DMS 273 (cell line): ENCODE measurements around the gene SGCE.
"Not testable (repeated sequence)": the region's sequence is repeated elsewhere in the genome, so short reads cannot be mapped to it uniquely, and the experiment has no call there.

Experiments used
- DNase-seq: peaks from one replicate; lab custom pipeline; 2025; ENCODE audit not compliant: unreplicated experiment; lab: John Stamatoyannopoulos, UW

Gene SGCE, protein sequence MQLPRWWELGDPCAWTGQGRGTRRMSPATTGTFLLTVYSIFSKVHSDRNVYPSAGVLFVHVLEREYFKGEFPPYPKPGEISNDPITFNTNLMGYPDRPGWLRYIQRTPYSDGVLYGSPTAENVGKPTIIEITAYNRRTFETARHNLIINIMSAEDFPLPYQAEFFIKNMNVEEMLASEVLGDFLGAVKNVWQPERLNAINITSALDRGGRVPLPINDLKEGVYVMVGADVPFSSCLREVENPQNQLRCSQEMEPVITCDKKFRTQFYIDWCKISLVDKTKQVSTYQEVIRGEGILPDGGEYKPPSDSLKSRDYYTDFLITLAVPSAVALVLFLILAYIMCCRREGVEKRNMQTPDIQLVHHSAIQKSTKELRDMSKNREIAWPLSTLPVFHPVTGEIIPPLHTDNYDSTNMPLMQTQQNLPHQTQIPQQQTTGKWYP

DNA sequence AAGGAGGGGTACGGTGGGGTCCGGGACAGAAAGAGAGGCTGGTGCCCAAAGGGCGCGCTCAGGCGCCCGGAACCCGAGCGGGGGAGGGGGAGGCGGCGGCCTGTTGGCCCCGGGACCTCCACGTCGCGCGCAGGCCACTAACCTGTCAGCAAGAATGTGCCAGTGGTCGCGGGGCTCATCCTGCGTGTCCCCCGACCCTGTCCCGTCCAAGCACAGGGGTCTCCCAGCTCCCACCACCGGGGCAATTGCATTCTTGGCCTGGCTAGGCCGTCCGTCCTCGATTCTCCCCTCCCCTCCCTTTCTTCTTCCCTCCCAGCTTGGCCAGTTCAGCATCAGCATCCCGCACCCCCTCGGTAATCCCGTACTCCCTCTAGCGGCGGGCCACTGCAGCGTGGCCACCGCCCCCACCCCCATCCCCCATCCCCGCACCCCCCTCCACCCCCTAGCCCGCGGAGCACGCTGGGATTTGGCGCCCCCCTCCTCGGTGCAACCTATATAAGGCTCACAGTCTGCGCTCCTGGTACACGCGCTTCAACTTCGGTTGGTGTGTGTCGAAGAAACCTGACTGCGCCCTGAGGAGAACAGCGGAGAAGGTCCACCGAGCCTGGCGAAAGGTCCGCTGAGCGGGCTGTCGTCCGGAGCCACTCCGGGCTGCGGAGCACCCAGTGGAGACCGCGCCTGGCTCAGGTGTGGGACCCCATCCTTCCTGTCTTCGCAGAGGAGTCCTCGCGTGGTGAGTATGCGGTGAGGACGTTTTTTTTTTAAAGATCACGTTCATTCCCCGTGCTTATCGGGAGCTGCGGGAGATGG, at the start of gene SGCE:
Gene SGCE, minus strand, starts transcription at position 286 of the 810 bp plus-strand sequence. Its CDS starts 35 bp downstream, at position 251.
- DNase-seq: peak; percentile 94

DNA sequence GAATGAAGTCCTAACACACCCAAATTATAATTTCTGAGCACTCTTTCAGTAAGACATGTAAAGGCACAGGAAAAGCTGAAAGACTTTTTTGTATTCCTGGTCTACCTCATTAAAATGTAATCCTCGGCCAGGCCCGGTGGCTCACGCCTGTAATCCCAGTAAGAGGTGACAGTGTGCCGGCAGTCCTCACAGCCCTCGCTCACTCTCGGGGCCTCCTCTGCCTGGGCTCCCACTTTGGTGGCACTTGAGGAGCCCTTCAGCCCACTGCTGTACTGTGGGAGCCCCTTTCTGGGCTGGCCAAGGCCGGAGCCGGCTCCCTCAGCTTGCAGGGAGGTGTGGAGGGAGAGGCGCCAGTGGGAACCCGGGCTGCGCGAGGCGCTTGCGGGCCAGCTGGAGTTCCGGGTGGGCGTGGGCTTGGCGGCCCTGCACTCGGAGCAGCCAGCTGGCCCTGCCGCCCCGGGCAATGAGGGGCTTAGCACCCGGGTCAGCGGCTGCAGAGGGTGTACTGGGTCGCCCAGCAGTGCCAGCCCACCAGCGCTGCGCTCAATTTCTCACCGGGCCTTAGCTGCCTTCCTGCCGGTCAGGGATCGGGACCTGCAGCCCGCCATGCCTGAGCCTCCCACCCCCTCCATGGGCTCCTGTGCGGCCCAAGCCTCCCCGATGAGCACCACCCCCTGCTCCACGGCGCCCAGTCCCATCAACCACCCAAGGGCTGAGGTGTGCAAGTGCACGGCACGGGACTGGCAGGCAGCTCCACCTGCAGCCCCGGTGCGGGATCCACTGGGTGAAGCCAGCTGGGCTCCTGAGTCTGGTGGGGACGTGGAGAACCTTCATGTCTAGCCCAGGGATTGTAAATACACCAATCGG, 49.5 kb upstream of the SGCE start:
- DNase-seq: not testable (repeated sequence)

DNA sequence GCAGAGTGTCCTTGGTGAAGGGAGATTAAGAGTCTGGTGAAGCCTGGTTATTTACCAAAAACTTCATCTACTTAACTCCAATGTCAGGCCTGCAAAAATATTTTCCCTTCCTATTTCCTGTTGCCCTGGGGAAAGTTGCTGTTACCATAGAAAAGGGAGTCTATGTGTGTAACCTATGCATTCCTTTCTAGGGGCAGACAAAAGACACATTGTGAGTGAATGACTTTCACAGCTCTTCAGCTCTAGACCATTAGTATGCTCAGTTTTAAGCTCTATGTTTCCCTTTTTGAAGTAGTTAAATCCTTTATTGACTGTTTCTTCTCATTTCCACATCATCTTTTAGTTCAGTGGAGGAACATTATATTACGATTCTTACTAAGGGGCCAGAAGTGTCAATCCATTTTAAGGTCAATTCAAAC, 45.6 kb upstream of the SGCE start:
- no peak for DNase-seq

DNA sequence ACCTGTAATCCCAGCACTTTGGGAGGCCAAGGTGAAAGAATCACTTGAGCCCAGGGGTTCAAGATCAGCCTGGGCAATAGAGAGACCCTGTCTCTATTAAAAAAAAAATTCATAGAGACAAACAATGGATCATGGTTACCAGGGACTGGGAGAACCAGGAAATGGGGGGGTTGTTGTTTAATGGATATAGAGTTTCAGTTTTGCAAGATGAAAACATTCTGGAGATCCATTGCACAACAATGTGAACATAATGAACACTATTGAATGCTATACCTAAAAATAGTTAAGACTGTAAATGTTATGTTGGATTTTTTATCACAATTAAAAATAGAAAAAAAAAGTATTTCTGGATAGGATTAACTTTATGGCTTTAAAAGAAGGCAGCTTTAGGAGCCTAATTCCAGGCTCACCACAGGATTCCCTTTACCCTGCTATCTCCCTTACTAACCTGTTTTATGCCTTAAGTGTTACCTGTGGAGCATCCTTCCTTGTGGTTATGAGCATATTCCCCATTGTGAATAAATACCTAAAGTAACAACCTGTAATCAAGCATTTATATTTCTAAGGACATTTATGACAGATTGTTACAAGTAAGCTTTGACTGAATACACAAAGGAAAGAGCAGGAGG, 45.1 kb upstream of the SGCE start:
- no peak for DNase-seq

DNA sequence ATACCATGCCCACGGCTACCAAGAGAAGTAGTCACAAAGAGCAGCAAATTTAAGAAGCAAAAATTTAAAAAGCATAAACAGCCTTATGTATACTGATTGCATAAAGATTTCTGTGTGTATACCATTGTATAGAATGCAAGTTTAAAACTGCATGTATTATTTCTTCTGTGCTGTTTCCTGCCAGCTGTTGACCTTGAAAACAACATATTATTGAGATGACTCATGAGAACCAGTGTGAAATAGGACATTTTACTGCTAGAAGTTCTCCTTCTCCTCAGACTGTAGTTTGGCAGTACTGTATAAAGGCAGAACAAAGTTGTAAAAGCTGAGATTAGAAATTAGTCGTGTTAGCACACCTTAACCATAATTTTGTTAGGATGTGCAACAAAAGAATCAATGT, 42.3 kb upstream of the SGCE start:
- DNase-seq: peak; percentile 51

DNA sequence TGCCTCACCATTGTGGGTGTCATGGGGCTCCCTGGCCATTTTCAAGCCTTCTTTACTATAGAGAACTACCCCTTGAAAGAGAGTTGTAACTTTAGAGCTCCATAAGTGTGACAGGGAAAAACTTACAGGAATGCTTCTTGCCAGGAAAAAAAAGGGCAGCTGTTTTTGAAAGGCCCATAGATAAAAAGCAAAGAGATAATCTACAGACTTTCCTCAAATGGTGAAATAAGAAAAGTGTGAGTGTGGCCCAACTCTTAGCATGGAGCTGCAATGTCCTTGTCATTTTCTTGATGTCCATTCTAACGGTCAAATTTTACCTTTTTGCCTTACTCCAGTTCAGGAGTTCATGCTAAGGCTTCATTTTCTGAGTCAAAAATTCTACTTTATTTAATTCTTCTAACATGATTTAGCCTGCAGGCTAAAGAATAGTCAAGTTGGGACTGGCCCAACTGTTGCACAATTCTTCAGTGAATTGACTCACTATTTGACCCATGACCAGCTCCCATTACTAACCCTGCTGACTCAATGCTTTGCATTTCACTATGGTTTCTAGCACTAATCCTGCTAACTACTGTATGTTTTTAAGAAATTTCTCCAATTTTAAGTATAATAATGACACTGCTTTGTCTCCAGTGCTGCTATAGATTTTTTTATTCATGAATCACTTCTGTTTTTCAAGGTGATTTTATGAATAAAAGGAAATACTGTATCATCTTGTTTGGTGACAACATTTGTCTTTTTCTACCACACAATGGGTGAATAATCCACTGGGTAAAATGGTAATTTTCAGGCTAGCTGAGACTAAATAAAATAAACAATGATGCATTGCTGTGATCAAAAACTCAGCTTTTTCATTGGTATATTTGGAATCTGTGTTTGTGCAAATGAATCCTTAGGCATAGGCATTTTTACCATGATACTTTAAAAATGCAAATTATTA, 41.4 kb upstream of the SGCE start:
- DNase-seq: peak; percentile 32

DNA sequence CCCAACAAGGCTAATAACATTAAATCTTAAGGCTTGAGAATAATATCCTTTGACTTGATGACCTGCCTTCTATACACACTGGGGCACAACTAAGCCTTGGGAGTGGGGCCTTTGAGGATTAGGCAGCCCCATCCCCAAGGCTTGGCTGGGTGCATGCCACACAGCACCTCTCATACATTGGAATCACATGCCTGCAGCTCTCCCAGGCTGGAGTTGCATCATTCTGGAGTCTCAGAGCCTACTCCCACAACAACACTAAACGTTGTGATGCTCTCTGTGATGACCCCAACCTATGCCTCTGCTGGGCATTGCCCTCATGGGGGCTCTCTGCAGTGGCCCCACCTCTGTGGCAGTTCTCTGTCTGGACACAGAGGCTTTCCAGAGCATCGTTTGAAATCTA, 31.9 kb upstream of the SGCE start:
- DNase-seq: no peak

DNA sequence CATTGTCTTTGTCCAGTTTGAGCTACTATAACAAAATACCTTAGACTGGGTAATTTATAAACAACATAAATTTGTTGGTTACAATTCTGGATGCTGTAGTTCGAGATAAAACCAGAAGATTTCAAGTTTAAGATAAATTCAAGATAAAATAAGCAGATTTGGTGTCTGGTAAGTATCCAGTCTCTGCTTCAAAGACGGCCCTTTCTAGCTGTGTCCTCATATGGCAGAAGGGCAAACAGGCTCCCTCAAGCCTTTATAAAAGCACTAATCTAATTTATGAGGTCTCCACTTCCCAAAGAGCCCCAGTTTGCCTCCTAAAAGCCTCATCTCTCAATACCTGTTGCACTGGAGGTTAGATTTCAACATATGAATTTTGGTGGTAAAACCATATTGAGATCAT, 31.1 kb upstream of the SGCE start:
- DNase-seq: no peak

DNA sequence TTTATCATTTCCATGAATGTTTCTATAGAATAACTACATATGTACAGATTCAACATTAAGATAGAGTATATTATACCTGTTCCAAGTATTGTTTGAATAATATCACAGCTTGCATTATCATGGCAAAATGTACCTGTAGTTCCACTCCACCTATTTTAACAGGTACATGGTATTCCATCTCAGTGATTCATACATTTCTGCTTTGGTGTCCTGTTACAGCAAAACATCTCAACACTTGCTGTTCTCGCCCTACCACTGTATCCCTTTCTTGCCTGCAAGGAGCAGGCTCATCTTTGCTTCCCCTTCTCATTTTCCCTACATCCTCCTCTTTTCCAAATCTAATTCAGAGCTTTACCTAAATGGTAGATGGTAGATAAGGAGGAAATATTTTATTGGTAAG, 27.1 kb upstream of the SGCE start:
- DNase-seq: no peak

DNA sequence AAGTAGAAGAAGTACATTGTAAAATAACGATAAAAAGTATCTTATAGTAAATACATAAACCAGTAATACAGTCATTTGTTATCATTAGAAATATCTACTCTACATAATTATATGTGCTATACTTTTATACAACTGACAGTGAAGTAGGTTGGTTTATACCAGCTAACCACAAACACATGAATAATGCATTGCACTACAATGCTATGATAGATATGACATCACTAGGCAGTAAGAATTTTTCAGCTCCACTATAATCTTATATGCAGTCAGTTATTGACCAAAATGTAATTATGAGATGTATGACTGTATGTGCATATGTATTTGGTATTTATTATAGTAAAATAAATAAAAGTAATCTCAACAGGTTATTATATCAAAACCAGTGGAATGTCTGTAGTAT, 23.4 kb upstream of the SGCE start:
- no peak for DNase-seq

DNA sequence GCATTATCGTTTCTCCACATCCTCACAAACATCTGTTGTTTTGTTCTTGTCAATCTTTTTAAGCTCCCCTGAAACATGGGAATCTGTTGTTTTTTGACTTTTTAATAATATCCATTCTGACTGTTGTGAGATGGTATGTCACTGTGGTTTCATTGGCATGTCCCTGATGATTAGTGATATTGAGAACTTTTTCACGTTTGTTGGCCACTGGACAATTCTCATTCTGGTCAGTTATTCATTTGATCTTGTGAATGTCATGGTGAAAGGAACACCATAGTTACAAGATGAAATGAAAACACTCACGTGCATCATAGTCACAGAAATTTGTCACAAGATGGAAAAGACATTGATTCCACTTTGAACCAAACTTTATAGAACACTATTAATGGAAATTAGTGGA, 20.5 kb upstream of the SGCE start:
- no peak for DNase-seq

DNA sequence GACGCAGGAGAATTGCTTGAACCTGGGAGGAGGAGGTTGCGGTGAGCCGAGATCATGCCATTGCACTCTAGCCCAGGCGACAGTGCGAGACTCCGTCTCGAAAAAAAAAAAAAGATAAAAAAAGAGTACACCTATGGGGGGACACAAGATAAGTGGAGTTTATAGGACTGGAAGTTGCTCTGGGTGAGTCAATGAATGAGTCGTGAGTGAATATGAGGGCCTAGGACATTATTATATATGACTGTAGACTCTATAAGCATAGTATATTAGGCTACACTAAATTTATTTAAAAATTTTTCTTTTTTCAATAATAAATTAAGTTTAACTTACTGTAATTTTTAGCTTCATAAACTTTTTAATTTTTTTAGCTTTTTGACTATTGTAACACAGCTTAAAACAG, 19.4 kb upstream of the SGCE start:
- DNase-seq: no peak

DNA sequence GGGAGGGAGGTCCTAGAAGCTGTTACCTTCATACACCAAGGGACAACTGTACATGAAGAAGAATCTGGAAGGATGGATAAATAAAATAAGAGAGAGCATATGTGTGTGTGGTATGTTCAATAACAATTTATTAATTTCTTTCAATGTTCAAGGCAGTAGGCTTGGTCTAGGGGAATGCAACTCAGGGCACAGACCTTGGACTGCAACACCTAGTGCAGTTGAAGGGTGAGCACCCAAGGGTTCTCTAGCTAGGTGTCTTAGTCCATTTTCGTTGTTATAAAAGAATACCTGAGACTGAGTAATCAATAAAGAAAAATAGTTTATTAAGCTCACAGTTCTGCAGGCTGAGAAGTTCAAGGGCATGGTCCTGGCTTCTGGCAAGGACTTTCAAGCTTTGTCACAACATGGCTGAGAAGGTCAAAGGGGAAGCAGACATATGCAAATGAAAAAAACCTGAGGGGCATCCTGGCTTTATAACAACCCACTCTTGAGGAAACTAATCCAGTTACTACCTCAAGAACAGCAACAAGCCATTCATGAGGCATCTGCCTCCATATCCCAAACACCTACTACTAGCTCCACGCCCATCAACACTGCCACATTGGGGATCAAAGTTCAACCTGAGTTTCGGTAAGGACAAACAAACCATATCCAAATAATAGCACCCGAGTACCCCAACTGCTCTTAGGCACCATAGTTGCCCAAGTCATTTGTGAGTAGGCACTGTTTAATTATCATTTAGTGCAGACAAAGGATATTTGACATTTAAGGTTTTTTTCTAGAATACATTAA, 15.7 kb upstream of the SGCE start:
- DNase-seq: no peak

DNA sequence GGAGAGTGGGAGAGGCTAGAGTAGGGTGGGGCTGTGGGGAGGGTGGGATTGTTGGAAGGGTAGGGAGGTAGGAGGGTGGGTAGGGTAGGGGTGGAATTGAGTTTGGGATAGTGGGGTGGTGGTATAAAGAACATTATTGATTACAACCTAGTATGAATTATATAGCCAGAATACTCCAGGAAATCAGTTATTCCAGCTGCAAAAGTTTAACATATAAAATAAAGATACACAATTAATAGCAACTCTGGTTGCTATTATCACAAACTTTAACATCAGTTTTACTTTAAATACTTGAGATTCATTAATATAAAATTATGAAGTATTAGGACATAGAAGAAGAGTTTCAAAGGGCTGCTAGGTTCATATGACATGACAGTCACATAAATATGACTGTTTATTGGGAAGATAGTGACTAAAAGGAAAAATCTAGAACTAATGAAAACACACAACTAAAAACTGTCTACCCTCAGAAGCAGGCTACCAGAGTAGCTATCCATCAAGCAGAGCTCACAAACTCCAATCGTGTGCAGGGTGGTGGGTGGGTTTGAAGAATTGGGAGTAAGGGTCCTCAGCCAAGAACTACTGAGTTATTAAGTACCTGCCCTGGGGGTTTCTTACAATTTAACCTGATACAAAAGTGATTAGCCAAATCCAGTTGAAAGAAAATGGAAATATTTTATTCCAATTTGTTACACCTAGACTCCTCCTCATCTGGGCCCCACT, 14.0 kb upstream of the SGCE start:
- DNase-seq: no peak

DNA sequence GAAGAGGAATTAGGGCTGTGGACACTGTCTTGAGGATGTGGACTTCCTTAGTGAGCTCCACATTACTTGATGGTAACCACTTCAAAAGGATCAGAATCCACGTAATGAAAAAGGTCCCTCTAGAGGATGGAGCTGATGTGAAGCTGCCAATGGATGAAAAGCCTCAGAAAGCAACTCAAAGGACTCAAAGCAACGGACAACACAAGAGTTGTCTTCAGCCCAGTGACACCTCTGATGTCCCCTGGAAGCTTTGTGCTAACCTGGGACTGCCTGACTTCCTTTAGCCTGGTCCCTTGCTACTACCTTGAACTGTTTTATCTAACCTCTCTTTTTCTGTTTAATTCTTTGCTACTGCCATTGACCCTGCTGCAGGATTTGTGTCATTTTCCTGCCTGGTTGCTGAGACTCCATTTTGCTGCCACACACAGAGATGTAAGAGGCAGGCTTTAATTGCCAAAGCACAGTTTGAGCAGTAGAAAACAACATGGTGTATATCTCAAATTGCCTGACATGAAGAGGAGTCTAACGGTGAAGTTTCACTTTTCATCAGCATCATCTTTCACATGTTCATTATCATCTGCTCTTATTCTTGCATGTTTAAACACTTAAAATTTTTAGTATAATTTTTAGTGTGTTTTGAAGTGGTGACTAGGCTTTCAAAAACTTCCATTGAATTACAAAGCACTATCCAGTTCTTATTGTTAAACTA, 11.1 kb upstream of the SGCE start:
- no peak for DNase-seq

DNA sequence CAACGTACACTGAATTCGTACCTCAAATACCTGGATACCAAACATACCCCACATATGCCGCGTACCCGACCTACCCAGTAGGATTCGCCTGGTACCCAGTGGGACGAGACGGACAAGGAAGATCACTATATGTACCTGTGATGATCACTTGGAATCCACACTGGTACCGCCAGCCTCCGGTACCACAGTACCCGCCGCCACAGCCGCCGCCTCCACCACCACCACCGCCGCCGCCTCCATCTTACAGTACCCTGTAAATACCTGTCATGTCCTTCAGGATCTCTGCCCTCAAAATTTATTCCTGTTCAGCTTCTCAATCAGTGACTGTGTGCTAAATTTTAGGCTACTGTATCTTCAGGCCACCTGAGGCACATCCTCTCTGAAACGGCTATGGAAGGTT, 9.5 kb upstream of the SGCE start:
- DNase-seq: no peak

DNA sequence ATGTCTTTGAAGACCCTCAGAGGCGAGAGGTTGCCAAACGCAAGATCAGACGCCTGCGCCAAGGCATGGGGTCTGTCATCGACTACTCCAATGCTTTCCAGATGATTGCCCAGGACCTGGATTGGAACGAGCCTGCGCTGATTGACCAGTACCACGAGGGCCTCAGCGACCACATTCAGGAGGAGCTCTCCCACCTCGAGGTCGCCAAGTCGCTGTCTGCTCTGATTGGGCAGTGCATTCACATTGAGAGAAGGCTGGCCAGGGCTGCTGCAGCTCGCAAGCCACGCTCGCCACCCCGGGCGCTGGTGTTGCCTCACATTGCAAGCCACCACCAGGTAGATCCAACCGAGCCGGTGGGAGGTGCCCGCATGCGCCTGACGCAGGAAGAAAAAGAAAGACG, 8.1 kb upstream of the SGCE start:
- no peak for DNase-seq

DNA sequence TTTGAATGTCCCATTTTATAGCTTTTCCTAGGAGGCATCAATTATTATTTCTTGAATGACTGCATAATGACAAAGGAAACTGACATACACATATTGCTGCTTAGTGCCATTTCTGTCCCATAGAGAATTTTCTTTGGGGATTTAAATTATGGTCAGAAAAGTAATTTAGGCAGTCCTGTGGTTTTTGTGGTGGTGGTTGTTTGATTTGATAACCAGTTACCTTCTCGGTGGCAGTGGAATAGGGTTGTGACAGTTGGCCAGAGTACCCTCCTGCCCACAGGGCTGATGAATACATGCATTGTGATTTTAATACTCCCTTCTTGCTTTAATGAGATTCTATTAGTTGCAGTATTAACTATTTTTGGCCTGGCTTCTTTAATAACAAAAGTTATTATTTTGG, 6.6 kb upstream of the SGCE start:
- no peak for DNase-seq
